Amygdala (tissue), 56 donors: ENCODE results near the gene CCP110.

ENCODE experiments used
- DNase-seq, 56 donors: peaks; one replicate each; lab custom pipeline; 2025; lab: John Stamatoyannopoulos, UW

Gene CCP110

GRCh38 chr16:19548144-19548543 is 24.4 kb downstream of the CCP110 start:
- no peak for DNase-seq

DNA sequence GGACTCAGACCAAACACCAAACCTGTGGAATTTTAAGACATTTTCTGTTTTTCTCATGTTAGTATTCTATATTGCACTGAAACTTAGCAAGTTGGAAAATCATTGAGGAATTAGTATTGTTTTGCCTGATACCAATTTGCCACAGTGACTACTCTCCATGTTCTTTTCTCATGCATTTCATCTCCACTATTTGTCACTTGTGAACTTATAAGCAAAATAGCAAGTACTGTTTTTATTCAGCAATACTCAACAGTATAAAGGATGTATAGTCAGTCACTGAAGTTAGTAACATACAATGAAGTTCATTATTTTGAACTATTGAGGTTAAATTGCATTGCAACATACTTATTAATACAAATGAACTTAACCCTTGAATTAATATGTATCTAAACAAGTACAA is 25.9 kb downstream of the CCP110 start:
- no peak for DNase-seq

DNA sequence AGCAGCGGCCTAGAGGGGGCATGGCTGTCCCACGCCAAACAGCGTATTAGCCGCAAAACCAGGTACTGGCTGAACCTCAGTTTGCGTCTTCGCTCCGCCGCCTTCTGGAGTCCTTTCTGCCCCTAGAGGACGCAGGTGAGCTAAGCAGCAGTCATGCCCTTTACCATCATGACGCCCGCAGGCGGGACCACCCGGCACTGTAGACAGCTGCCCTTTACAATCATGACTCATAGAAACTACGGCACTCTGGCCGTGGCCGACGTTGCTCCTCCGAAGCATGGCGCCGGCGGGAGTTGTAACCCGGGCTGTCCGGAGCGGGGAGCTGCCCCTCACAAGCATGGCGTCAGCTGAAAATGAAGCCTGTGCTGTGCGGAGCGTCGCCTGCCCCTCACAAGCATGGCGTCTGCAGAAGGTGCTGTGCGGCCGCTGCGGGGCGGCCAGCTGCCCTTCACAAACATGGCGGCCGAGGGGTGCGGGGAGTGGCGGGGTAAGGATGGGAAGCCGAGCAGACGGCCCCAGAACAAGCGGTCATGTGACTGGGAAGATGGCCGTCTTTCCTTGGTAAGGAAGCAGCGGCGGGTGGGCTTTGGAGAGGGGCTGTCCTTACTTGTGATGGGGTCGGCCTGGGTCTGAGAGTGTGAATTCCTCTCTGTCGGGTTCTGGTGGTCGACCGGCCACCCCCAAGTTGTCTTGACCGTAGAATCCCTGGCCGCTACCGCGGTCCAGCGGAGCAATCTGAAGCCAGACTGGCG is 31.6 kb downstream of the CCP110 start, which contains the start of gene VPS35L:
Gene VPS35L, plus strand, starts transcription at position 518 of the 752 bp plus-strand sequence. Its CDS starts 27 bp downstream, at position 545.
- DNase-seq, result peak; percentile 52 to 98 (median 95)

DNA sequence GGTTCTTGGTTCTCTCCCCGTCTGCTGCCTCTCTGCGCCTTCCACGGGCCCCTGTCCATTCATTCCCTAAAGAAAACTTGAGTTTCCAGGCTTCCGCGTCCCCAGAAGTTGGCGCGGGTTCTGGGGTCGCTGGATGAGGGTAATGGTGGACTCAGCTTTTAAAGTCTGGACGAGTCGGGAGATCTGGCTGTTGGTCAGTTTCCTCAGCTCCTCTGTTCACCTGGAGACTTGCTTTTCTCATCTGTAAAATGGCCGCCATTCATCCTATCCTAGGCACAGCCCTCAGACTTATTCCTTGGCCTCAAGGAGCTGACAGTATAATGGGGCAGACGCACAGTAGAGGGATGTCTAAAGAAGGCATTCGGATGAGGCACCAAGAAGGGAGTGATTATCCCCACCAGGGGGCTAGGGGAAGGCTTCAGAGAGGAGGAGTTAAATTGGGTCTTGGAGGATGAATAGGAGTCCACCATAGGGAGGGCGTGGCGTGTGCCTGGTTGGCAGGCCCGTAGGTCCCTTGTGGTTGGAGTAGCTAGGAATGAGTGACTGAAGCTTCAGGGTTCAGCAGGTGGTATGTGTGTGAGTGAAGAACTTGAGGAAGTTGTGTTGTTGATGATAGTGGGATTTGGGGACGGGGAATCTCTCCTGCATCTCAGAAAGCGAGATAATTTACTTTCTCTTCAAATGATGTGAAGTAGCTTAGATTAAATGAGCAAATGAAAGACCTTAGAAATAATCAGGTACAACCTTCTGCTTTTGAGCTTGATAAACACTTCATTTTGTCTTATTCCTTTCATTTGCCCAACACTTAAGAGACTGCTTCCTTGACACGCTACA is 32.4 kb downstream of the CCP110 start:
- DNase-seq, result peak in 2 of 56 donors; percentile 58 to 61

GRCh38 chr16:19559242-19559910 is 35.6 kb downstream of the CCP110 start:
- peak in 6 of 56 donors; percentile 2 to 65 (median 18) for DNase-seq

GRCh38 chr16:19560078-19560477 is 36.3 kb downstream of the CCP110 start:
- no peak for DNase-seq

DNA sequence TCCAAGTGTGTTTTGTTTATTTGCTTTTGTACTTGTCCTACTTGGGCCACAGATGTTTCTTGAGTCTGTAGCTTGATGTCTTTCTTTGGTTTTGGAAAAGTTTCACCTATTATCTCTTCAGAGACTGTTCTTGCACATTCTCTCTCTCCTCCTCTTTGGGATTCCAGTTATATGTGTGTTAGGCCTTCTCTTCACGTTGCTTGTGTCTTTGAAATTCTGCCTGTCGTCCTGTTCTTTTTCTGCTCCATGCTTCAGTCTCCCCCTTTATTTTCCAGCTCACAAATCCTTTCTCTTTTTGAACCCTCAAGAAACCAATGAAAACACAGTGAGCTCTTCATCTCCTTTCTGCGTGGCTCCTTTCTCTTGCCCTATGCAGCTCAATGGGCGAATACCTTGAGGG is 39.6 kb downstream of the CCP110 start:
- DNase-seq, result no peak

- no peak for DNase-seq
Measured at GRCh38 chr16:19566362-19566761, 42.6 kb downstream of the CCP110 start.

DNA sequence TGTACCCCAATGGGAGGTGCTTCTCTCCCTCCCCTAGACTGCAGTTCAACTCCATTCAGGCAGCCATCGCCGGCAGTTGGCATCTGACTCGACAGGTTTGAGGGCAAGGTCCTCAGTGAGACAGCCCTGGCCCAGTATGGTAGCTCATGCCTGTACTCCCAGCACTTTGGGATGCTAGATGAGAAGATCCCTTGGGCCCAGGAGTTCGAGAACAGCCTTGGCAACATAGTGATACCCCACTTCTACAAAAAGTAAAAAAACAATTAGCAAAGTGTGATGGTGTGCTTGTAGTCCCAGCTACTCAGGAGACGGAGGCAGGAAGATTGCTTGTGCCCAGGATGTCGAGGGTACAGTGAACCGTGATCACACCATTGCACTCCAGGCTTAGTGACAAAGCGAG is 43.8 kb downstream of the CCP110 start:
- no peak for DNase-seq

GRCh38 chr16:19573997-19574396 is 50.3 kb downstream of the CCP110 start:
- DNase-seq, result no peak

- DNase-seq, result no peak
Measured at GRCh38 chr16:19574615-19575014, 50.9 kb downstream of the CCP110 start.

DNA sequence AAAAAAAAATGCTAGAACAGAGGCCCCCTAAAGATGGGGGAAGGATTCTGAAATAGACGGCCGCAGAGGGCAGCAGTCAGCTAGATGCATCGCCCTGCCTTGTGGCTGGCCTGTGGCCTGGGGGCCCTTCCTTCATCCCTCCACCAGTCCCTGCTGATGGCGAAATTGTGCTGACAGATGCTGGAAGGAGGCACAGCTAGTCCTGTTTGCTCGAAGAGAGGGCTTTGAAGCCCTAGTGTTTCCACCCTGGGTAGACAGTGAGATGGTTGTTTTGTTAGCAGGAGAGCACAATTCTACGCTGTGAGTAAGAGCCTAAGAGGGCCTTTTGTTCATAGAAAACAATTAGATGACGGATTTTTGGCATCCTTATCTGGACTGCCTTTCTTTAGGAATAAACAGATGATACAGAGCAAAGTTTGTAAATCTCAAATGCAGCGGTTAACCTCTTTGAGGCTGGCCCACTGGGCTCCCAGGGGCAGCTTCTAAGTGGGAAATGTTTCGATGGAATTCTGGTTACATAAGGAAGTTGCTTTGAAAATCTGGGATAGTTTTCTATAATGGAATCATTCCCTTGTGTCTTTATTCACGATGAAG is 54.7 kb downstream of the CCP110 start:
- DNase-seq, result peak in 54 of 56 donors; percentile 6 to 96 (median 80)

GRCh38 chr16:19582050-19582831 is 58.5 kb downstream of the CCP110 start:
- no peak for DNase-seq

- peak in 2 of 56 donors; percentile 5 to 29 for DNase-seq
Measured at GRCh38 chr16:19583665-19584300, 60.0 kb downstream of the CCP110 start.

GRCh38 chr16:19588661-19589060 is 64.9 kb downstream of the CCP110 start:
- peak in 3 of 56 donors; percentile 1 to 18 (median 8) for DNase-seq

GRCh38 chr16:19589106-19589505 is 65.4 kb downstream of the CCP110 start:
- no peak for DNase-seq

DNA sequence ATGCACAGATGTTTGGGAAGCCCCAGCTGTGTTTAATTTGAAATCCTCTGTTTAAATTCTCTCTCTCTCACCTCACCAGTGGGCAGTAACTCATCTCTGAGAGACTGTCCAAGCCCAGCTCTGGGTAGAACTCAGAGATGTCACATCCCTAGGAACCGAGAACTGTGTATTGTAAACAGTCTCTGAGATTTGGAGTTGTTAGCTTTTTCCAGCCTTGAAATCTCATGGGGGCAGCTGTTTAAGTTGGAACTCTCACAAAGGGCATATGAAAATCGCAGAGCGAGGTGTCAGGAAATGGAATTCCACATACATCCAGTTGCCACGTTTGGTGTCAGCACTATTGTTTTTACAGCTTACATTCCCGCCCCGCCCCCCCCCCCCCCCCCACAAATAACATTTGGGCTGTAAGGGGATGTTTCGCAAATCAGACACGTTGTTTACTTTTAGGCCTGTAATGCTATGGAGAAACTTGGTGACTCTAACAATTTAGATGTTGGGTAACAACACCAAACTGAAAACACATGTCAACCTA is 66.1 kb downstream of the CCP110 start:
- no peak for DNase-seq

DNA sequence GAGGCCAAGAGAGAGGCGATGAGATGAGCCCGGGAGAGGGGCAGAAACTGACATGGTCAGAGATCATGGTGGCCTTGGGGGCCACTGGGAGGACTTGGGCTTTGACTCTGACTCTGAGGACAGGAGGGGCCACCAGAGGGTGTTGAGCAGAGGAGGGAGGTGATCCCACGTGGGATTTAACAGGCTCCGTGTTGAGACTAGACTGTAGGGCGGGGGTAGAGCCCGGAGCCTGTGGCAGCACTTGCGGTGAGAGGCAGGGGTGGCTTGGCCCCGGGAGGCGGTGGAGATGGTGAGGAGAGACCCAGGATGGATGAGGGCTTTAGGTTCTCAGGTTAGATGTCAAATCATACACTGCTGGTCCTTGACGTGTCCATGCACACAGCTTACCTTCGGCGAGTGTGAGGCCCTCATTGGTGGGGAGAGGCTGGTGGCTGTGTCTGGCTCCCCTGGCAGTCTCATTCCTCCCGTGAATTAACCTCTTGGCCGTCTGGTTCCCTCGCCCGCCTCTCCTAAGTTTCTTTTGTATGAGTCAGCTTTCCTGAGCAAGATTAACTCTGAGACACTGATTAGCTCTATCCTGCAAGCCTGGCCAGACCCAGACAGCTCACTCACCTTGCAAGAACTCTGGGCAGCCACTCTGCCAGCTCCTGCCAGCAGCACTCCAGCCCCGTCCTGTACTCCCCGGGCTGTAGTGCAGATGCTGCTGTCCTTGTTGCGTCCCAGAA is 71.5 kb downstream of the CCP110 start:
- DNase-seq, result no peak
